ENCODE data around the gene NCAPG. TPM values are rescaled to one million over a fixed set of nuclear protein-coding genes. Genes with fewer than 3 reads are reported as not detected.

The NCAPG gene
- total RNA-seq, 4 donors from 2014 or later = 0.32 to 2.3 (median 0.46) TPM; not detected in 1

GRCh38 chr4:17788956-17789355 lies 21.8 kb upstream of the NCAPG start:
- TF ChIP-seq CTCF (IDR thresholded peaks at IDR 0.05) = no peak
- ATAC-seq (ENCODE audit: low FRiP score) = no peak
- no peak for DNase-seq (ENCODE audit: low spot score)

- DNase-seq (ENCODE audit: low spot score) (no peak), ATAC-seq (ENCODE audit: low FRiP score) (no peak)
- no peak for TF ChIP-seq CTCF (IDR thresholded peaks at IDR 0.05)
Observed at GRCh38 chr4:17794730-17795129, 16.0 kb upstream of the NCAPG start.

- DNase-seq (ENCODE audit: low spot score) = no peak
- ATAC-seq (ENCODE audit: low FRiP score) = no peak
Observed at GRCh38 chr4:17797808-17798207, 13.0 kb upstream of the NCAPG start.

GRCh38 chr4:17805580-17806155 lies 5.1 kb upstream of the NCAPG start:
- ATAC-seq (ENCODE audit: low FRiP score) (no peak), DNase-seq (ENCODE audit: low spot score) (no peak)
- TF ChIP-seq CTCF (IDR thresholded peaks at IDR 0.05) = no peak

More at GRCh38 chr4:17797808-17798207, 13.0 kb upstream of the NCAPG start:
- TF ChIP-seq CTCF (IDR thresholded peaks at IDR 0.05) = no peak

- no peak for TF ChIP-seq CTCF (IDR thresholded peaks at IDR 0.05)
- DNase-seq (ENCODE audit: low spot score) (no peak), ATAC-seq (ENCODE audit: low FRiP score) (no peak)
Observed at GRCh38 chr4:17807446-17807845, 3.3 kb upstream of the NCAPG start.

GRCh38 chr4:17809667-17810066 lies 1.1 kb upstream of the NCAPG start:
- no peak for TF ChIP-seq CTCF (IDR thresholded peaks at IDR 0.05)
- ATAC-seq (ENCODE audit: low FRiP score) = no peak
- no peak for DNase-seq (ENCODE audit: low spot score)

- DNase-seq (ENCODE audit: low spot score) = no peak
- peak; percentile 1 for ATAC-seq (ENCODE audit: low FRiP score)
- TF ChIP-seq CTCF (IDR thresholded peaks at IDR 0.05) = no peak
Observed at GRCh38 chr4:17811078-17811603, 362 bp downstream of the NCAPG start.
